Endothelial cell of umbilical vein (primary cell): Measurements from ENCODE around the gene MSI1. TPM values are rescaled to one million over a fixed set of nuclear protein-coding genes. Genes with fewer than 3 reads are reported as not detected.

Experiments used
- BruUV-seq: library from RNA; stranded (reverse); fragments of 400-500 nt; replicated peaks from 2 replicates; lab custom pipeline; 2021; lab: Mats Ljungman, UMichigan
- CTCF ChIA-PET: fragments of 300-600, 350-600 bp; sonication (Branson Sonifier 250); formaldehyde crosslinking; loops from one replicate; lab custom pipeline; 2021; ENCODE audit warnings: antibody characterized with exemption, inconsistent platforms; lab: Charles Lee
- POLR2A ChIA-PET: fragments of 300-600, 350-600 bp; sonication (Branson Sonifier 250); formaldehyde crosslinking; loops from one replicate; lab custom pipeline; 2021; ENCODE audit warnings: antibody characterized with exemption, inconsistent platforms; lab: Charles Lee
- DNase-seq: peaks from one replicate; pipeline ENCODE4 v3.0.0-alpha.2; 2011; ENCODE audit warnings: low read depth, low spot score
- FAIRE-seq: peaks from 2 replicates; lab custom pipeline; 2011; peaks lifted over from hg19 to GRCh38; lab: Jason Lieb, UNC
- H2AFZ ChIP-seq: 2 replicates; pipeline ENCODE4 v1.6.0; 2012; ENCODE audit warnings: low read depth, low read length, control low read depth, inconsistent platforms
- H3K27ac ChIP-seq: 2 replicates; pipeline ENCODE4 v1.5.1; 2011; ENCODE audit warnings: low read depth, mild to moderate bottlenecking, control low read depth, low read length, moderate library complexity; ENCODE audit not compliant: insufficient read depth
- H3K27me3 ChIP-seq, 2 experiments: 2 replicates each; pipeline versions ENCODE4 v1.6.0 to v1.6.1; 2011; ENCODE audit warnings: low read length in 2 of 2, mixed read lengths in 1 of 2; ENCODE audit not compliant: control insufficient read depth in 2 of 2, insufficient read depth in 2 of 2
- H3K36me3 ChIP-seq, 2 experiments: 2 replicates in 1 of 2; 3 replicates in 1 of 2; pipeline ENCODE4 v1.5.1; 2011; ENCODE audit warnings: low read length in 2 of 2, mild to moderate bottlenecking in 1 of 2, moderate library complexity in 1 of 2; ENCODE audit not compliant: control insufficient read depth in 2 of 2, insufficient read depth in 2 of 2; ENCODE audit errors: extremely low read depth in 1 of 2
- H3K4me1 ChIP-seq: 3 replicates; pipeline ENCODE4 v1.5.1; 2011; ENCODE audit warnings: mild to moderate bottlenecking, low read length; ENCODE audit not compliant: control insufficient read depth, insufficient read depth; ENCODE audit errors: extremely low read depth
- H3K4me2 ChIP-seq: 2 replicates; pipeline ENCODE4 v1.6.1; 2011; ENCODE audit warnings: low read length, control low read depth, mixed read lengths; ENCODE audit not compliant: insufficient read depth
- H3K4me3 ChIP-seq, 3 experiments: fragments of 200-600 bp in 1 of 3; sonication (generic), shearing (Covaris generic) in 1 of 3; replicated peaks in 1 of 3; 2 replicates each; pipeline ENCODE4 v1.5.1; 2011 to 2016; ENCODE audit warnings: control low read depth in 3 of 3, low read length in 3 of 3, mild to moderate bottlenecking in 2 of 3, inconsistent platforms in 1 of 3, low read depth in 1 of 3, moderate library complexity in 1 of 3; ENCODE audit not compliant: insufficient read depth in 1 of 3
- H3K79me2 ChIP-seq: 2 replicates; pipeline ENCODE4 v1.6.0; 2012; ENCODE audit warnings: low read length, inconsistent platforms; ENCODE audit not compliant: control insufficient read depth, insufficient read depth
- H3K9ac ChIP-seq: replicated peaks from 2 replicates; pipeline ENCODE3; 2011; ENCODE audit warnings: low read length, control low read depth; ENCODE audit not compliant: insufficient read depth; ENCODE audit errors: extremely low read depth
- H3K9me1 ChIP-seq: replicated peaks from 3 replicates; pipeline ENCODE4 v1.6.0; 2011; ENCODE audit warnings: mild to moderate bottlenecking, low read length; ENCODE audit not compliant: control insufficient read depth, insufficient read depth; ENCODE audit errors: extremely low read depth
- H3K9me3 ChIP-seq: replicated peaks from 2 replicates; pipeline ENCODE4 v1.5.1; 2012; ENCODE audit warnings: low read length, inconsistent platforms; ENCODE audit not compliant: control insufficient read depth, insufficient read depth
- H4K20me1 ChIP-seq: replicated peaks from 2 replicates; pipeline ENCODE3; 2011; ENCODE audit warnings: mild to moderate bottlenecking, low read length; ENCODE audit not compliant: control insufficient read depth, insufficient read depth; ENCODE audit errors: extremely low read depth
- EZH2 ChIP-seq: IDR thresholded peaks from 2 replicates; pipeline ENCODE4 v1.6.1; 2012; ENCODE audit warnings: borderline replicate concordance, low read depth, mild to moderate bottlenecking, moderate library complexity, low read length, inconsistent platforms; ENCODE audit not compliant: severe bottlenecking
- FOS ChIP-seq: IDR thresholded peaks from 2 replicates; pipeline ENCODE4 v1.6.1; 2011; ENCODE audit warnings: mild to moderate bottlenecking, low read length, moderate library complexity, borderline replicate concordance; ENCODE audit not compliant: insufficient read depth
- GATA2 ChIP-seq: IDR thresholded peaks from 2 replicates; pipeline ENCODE4 v1.7.0; 2011; ENCODE audit warnings: low read depth, mild to moderate bottlenecking, moderate library complexity, mixed read lengths, low read length; ENCODE audit not compliant: insufficient read length, insufficient read depth
- JUN ChIP-seq: IDR thresholded peaks from 2 replicates; pipeline ENCODE4 v1.6.1; 2011; ENCODE audit warnings: borderline replicate concordance, low read depth; ENCODE audit not compliant: insufficient read length, insufficient read depth
- MYC ChIP-seq: IDR thresholded peaks from one replicate; pipeline ENCODE4 v1.6.1; 2011; ENCODE audit warnings: mild to moderate bottlenecking, low read depth, low read length
- POLR2A ChIP-seq: IDR thresholded peaks from 2 replicates; pipeline ENCODE4 v1.6.1; 2012; ENCODE audit warnings: low read depth, mild to moderate bottlenecking, control low read depth, low read length
- POLR2AphosphoS5 ChIP-seq: IDR thresholded peaks from 2 replicates; pipeline ENCODE4 v1.6.1; 2012; ENCODE audit warnings: low read depth, mild to moderate bottlenecking, control low read depth, low read length, moderate library complexity; ENCODE audit not compliant: insufficient read depth
- dilution Hi-C: fragments of 300-500 bp; cut with MboI; formaldehyde crosslinking; loops from one replicate; pipeline ENCODE4 v1.15.0; 2019; ENCODE audit warnings: low sequenced_read_pairs; ENCODE audit not compliant: extremely low pct_ligation_motif_present
- intact Hi-C: fragments of 100-400 bp; cut with micrococcal nuclease; formaldehyde crosslinking; loops from one replicate; pipeline ENCODE4 v1.10.0; 2022
- polyA plus RNA-seq, 4 experiments: library from polyadenylated mRNA; depleted of rRNA in 3 of 4; stranded (reverse) in 3 of 4; unstranded in 1 of 4; fragments of >200 nt; gene quantifications; 2 replicates each; pipeline versions ENCODE4 v1.2.1 to v1.2.3, GENCODE V29; 2011 to 2012; ENCODE audit warnings: missing spikeins in 1 of 4
- total RNA-seq: library from RNA; stranded (reverse); gene quantifications from 2 replicates; pipeline ENCODE4 v1.2.3, GENCODE V29; 2021
- TF ChIP-seq, protein P1 (sequence below): IDR thresholded peaks from 2 replicates; pipeline ENCODE4 v1.6.1; 2011; ENCODE audit not compliant: insufficient read depth, insufficient read length
- TF ChIP-seq, protein P2 (sequence below), 2 donors: IDR thresholded peaks; 1 replicate in 1 of 2; 2 replicates in 1 of 2; pipeline ENCODE4 v1.5.1; 2011; ENCODE audit warnings: low read length in 2 of 2, mild to moderate bottlenecking in 2 of 2, moderate library complexity in 2 of 2, control low read depth in 1 of 2, inconsistent platforms in 1 of 2, low read depth in 1 of 2; ENCODE audit not compliant: insufficient read depth in 1 of 2; ENCODE audit errors: extremely low read depth in 1 of 2

The MSI1 gene
- total and polyA plus RNA-seq, 2 donors (not counting 3 experiments of a cell fraction or from before 2014, with no cell fraction given), result 0.01 TPM; not detected in 1

DNA sequence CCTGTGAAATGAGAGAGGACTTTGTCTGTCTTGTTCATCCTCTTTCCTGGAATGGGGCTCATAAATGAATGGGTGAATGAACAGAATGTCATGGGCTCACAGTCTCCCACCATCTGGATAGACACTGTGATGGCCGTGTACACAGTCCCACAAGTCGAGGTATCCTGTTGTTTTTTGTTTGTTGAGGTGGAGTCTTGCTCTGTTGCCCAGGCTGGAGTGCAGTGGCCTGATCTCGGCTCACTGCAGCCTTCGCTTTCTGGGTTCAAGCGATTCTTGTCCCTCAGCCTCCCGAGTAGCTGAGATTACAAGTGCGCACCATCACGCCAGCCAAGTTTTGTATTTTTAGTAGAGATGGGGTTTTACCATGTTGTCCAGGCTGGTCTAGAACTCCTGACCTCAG lies 25.3 kb downstream of the MSI1 start:
- FAIRE-seq (no peak), DNase-seq (no peak)
- TF ChIP-seq POLR2AphosphoS5 (no peak), JUN (no peak), EZH2 (no peak), MYC (no peak), GATA2 (no peak), FOS (no peak), POLR2A (no peak)
- TF ChIP-seq, protein P1, sequence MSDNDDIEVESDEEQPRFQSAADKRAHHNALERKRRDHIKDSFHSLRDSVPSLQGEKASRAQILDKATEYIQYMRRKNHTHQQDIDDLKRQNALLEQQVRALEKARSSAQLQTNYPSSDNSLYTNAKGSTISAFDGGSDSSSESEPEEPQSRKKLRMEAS, result no peak
- TF ChIP-seq, protein P2, sequence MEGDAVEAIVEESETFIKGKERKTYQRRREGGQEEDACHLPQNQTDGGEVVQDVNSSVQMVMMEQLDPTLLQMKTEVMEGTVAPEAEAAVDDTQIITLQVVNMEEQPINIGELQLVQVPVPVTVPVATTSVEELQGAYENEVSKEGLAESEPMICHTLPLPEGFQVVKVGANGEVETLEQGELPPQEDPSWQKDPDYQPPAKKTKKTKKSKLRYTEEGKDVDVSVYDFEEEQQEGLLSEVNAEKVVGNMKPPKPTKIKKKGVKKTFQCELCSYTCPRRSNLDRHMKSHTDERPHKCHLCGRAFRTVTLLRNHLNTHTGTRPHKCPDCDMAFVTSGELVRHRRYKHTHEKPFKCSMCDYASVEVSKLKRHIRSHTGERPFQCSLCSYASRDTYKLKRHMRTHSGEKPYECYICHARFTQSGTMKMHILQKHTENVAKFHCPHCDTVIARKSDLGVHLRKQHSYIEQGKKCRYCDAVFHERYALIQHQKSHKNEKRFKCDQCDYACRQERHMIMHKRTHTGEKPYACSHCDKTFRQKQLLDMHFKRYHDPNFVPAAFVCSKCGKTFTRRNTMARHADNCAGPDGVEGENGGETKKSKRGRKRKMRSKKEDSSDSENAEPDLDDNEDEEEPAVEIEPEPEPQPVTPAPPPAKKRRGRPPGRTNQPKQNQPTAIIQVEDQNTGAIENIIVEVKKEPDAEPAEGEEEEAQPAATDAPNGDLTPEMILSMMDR (IDR thresholded peaks at IDR 0.05; ENCODE audit: extremely low read depth in 1 of 2, insufficient read depth in 1 of 2, low read depth in 1 of 2, low read length in 2 of 2), result no peak
- dilution Hi-C loops, result no loop called here
- intact Hi-C loops, result no loop called here
- Histone ChIP-seq H3K9me3 (no peaks in the 10 kb centered on the region), H3K9me1 (no peaks in the 10 kb centered on the region), H3K4me1 (no peaks in the 10 kb centered on the region), H2AFZ (no peak overlapping the region), H3K27ac (no peak overlapping the region), H3K4me2 (no peak overlapping the region), H3K4me3 (no peak overlapping the region), H3K79me2 (no peaks in the 10 kb centered on the region), H3K9ac (no peak overlapping the region), H3K36me3 (no peaks in the 10 kb centered on the region), H3K27me3 (no peaks in the 10 kb centered on the region), H4K20me1 (no peaks in the 10 kb centered on the region)
- ChIA-PET CTCF (no interaction called here), POLR2A (no interaction called here)
- no TSS peak for BruUV-seq
